ENCODE measurements around the gene PKP4. TPM values are rescaled to one million over a fixed set of nuclear protein-coding genes. Genes with fewer than 3 reads are reported as not detected.
A peak's percentile ranks its signal among the peaks of the same experiment; 100 is the strongest.

Gene PKP4
- total RNA-seq, 1 donor from 2014 or later = 64.9 TPM

GRCh38 chr2:158722266-158723105 is 265.7 kb downstream of the PKP4 start:
- DNase-seq (ENCODE audit: low spot score) = no peak
- Mint-ChIP-seq H3K9me3 (ENCODE audit: unreplicated experiment) (no peaks in the 10 kb centered on the region), H3K36me3 (ENCODE audit: low read depth, unreplicated experiment) (no peaks in the 10 kb centered on the region), H3K4me1 (ENCODE audit: unreplicated experiment) (peaks cover 41% of the 10 kb centered on the region), H3K27ac (ENCODE audit: unreplicated experiment) (no peak overlapping the region), H3K4me3 (ENCODE audit: unreplicated experiment) (no peak overlapping the region), H3K27me3 (ENCODE audit: unreplicated experiment) (peaks cover 3% of the 10 kb centered on the region)
- TF ChIP-seq, protein P1, sequence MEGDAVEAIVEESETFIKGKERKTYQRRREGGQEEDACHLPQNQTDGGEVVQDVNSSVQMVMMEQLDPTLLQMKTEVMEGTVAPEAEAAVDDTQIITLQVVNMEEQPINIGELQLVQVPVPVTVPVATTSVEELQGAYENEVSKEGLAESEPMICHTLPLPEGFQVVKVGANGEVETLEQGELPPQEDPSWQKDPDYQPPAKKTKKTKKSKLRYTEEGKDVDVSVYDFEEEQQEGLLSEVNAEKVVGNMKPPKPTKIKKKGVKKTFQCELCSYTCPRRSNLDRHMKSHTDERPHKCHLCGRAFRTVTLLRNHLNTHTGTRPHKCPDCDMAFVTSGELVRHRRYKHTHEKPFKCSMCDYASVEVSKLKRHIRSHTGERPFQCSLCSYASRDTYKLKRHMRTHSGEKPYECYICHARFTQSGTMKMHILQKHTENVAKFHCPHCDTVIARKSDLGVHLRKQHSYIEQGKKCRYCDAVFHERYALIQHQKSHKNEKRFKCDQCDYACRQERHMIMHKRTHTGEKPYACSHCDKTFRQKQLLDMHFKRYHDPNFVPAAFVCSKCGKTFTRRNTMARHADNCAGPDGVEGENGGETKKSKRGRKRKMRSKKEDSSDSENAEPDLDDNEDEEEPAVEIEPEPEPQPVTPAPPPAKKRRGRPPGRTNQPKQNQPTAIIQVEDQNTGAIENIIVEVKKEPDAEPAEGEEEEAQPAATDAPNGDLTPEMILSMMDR (IDR thresholded peaks at IDR 0.05; ENCODE audit: unreplicated experiment) = no peak

GRCh38 chr2:158723181-158723838 is 266.6 kb downstream of the PKP4 start:
- peaks cover 33% of the 10 kb centered on the region for H3K4me1 Mint-ChIP-seq (ENCODE audit: unreplicated experiment)
- DNase-seq (ENCODE audit: low spot score) = no peak
- no peak overlapping the region for H3K4me3 Mint-ChIP-seq (ENCODE audit: unreplicated experiment)
- H3K27ac Mint-ChIP-seq (ENCODE audit: unreplicated experiment) = no peak overlapping the region
- H3K36me3 Mint-ChIP-seq (ENCODE audit: low read depth, unreplicated experiment) = no peaks in the 10 kb centered on the region
- no peaks in the 10 kb centered on the region for H3K9me3 Mint-ChIP-seq (ENCODE audit: unreplicated experiment)
- TF ChIP-seq, protein P1 (IDR thresholded peaks at IDR 0.05; ENCODE audit: unreplicated experiment) = no peak
- H3K27me3 Mint-ChIP-seq (ENCODE audit: unreplicated experiment) = peaks cover 4% of the 10 kb centered on the region

DNA sequence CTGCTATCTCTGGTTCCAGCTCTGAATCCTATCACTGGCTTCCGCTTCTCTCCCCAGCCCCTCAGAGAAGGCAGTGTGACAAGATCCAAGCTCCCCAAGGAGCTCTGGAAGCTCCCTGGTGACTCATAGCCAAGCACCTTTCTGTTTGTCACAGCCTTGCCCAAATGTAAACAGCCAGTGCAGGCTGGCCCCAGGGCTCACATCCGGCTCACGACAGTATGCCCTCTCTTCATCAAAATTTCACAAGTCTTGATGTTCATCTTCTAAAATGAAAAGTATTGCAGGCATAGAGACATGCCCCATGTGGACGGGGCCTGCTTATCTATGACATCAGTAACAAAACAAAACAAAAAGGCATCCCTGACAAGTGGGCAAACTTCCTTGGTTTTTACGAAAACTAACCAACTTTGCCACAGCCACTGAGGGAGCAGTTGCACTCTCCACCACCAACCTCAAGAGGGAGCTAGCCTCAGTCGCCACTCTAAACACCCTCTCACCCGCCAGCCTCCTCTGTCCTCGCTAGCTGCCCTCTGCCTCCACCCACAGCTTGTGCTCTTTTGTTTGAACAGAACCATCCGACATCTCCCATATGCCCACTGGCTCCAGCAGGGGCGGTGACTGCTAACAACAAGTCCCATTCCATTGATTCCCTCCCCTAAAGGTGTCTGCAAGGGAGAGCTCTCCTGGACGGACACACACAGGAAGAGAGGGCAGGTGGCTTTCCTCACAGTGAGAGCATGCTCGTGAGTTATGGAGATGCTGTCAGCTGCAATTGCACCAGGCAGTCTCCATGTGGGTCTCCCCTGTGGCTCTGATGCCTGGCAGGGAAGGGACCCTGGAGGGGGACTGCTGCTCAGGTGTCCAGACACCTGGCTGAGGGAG is 267.4 kb downstream of the PKP4 start:
- Mint-ChIP-seq H3K9me3 (ENCODE audit: unreplicated experiment) (no peaks in the 10 kb centered on the region), H3K27ac (ENCODE audit: unreplicated experiment) (no peak overlapping the region), H3K4me1 (ENCODE audit: unreplicated experiment) (peaks cover 26% of the 10 kb centered on the region), H3K4me3 (ENCODE audit: unreplicated experiment) (no peak overlapping the region), H3K27me3 (ENCODE audit: unreplicated experiment) (peaks cover 4% of the 10 kb centered on the region), H3K36me3 (ENCODE audit: low read depth, unreplicated experiment) (no peaks in the 10 kb centered on the region)
- TF ChIP-seq, protein P1 (IDR thresholded peaks at IDR 0.05; ENCODE audit: unreplicated experiment) = peak; percentile 64
- DNase-seq (ENCODE audit: low spot score) = peak; percentile 38

DNA sequence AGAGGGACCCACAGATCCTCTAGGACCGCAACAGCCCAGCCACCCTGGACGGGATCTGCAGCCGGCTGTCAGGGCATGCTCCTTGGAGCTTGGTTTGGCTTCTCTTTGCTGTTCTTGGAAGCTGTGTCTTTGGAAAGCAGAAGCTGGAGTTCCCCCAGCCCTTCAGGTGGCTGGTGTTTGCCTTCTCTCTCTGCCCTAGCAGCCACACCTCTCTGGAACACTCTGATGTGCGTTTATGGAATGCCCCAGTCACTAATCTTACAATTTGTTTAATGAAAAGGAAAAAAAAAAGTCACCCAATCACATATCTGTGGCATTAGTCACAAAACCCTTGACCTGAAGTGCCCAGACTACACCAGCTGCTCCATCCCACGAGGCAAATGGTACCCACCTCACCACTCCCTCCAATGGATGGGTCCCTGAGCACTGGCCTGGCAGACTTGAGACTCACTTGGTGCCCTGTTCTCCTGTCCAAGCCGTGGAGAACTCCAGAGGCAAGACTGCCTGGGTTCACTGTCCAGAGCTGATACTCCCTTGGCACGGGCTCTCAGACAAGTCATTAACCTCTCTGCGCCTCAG is 268.1 kb downstream of the PKP4 start:
- Mint-ChIP-seq H3K27ac (ENCODE audit: unreplicated experiment) (peak overlapping the region; percentile 61), H3K4me1 (ENCODE audit: unreplicated experiment) (peaks cover 23% of the 10 kb centered on the region), H3K4me3 (ENCODE audit: unreplicated experiment) (no peak overlapping the region), H3K9me3 (ENCODE audit: unreplicated experiment) (no peaks in the 10 kb centered on the region), H3K36me3 (ENCODE audit: low read depth, unreplicated experiment) (no peaks in the 10 kb centered on the region), H3K27me3 (ENCODE audit: unreplicated experiment) (peaks cover 4% of the 10 kb centered on the region)
- TF ChIP-seq, protein P1 (IDR thresholded peaks at IDR 0.05; ENCODE audit: unreplicated experiment) = no peak
- DNase-seq (ENCODE audit: low spot score) = no peak

Data from endothelial cell (in vitro differentiated cells).